GM08714 (cell line): Measurements from ENCODE around the gene STPG1.

Source experiments
- H3K4me3 ChIP-seq: fragments of 200-500 bp; sonication (Bioruptor generic); 2 replicates; pipeline ENCODE4 v1.5.1; 2014; ENCODE audit warnings: mild to moderate bottlenecking, low read length, inconsistent platforms
- ZNF274 ChIP-seq: IDR thresholded peaks from 2 replicates; pipeline ENCODE4 v1.6.1; 2012; ENCODE audit warnings: mild to moderate bottlenecking, low read depth, low read length

STPG1 gene

GRCh38 chr1:24336075-24336474 is 77.5 kb downstream of the STPG1 start:
- no peak for TF ChIP-seq ZNF274
- H3K4me3 ChIP-seq, result no peak overlapping the region

GRCh38 chr1:24331961-24332673 is 81.5 kb downstream of the STPG1 start:
- H3K4me3 ChIP-seq, result no peak overlapping the region
- no peak for TF ChIP-seq ZNF274

GRCh38 chr1:24329797-24330543 is 83.6 kb downstream of the STPG1 start:
- TF ChIP-seq ZNF274, result no peak
- H3K4me3 ChIP-seq, result no peak overlapping the region

GRCh38 chr1:24329331-24329730 is 84.3 kb downstream of the STPG1 start:
- no peak for TF ChIP-seq ZNF274
- H3K4me3 ChIP-seq, result no peak overlapping the region

GRCh38 chr1:24327891-24328290 is 85.7 kb downstream of the STPG1 start:
- TF ChIP-seq ZNF274, result no peak

GRCh38 chr1:24327486-24327885 is 86.1 kb downstream of the STPG1 start:
- TF ChIP-seq ZNF274, result no peak
- no peak overlapping the region for H3K4me3 ChIP-seq

More at GRCh38 chr1:24327891-24328290, 85.7 kb downstream of the STPG1 start:
- H3K4me3 ChIP-seq, result no peak overlapping the region

- TF ChIP-seq ZNF274, result no peak
These were observed 87.8 kb downstream of the STPG1 start for GRCh38 chr1:24325587-24326449.

GRCh38 chr1:24324903-24325302 is 88.7 kb downstream of the STPG1 start:
- TF ChIP-seq ZNF274, result no peak
- H3K4me3 ChIP-seq, result no peak overlapping the region

More at GRCh38 chr1:24325587-24326449, 87.8 kb downstream of the STPG1 start:
- no peak overlapping the region for H3K4me3 ChIP-seq

GRCh38 chr1:24323281-24323680 is 90.3 kb downstream of the STPG1 start:
- no peak for TF ChIP-seq ZNF274
- H3K4me3 ChIP-seq, result no peak overlapping the region

GRCh38 chr1:24322470-24323177 is 91.0 kb downstream of the STPG1 start:
- no peak for TF ChIP-seq ZNF274
- peak overlapping the region; percentile 52; the same call in 1 of the 2 replicates for H3K4me3 ChIP-seq

GRCh38 chr1:24321697-24322469 is 91.7 kb downstream of the STPG1 start:
- TF ChIP-seq ZNF274, result no peak
- peak overlapping the region; percentile 52; the same call in 1 of the 2 replicates for H3K4me3 ChIP-seq

- H3K4me3 ChIP-seq, result no peak overlapping the region; the same call in 1 of the 2 replicates
- TF ChIP-seq ZNF274, result no peak
These were observed 92.5 kb downstream of the STPG1 start for GRCh38 chr1:24321126-24321525.

GRCh38 chr1:24319962-24320361 is 93.6 kb downstream of the STPG1 start:
- H3K4me3 ChIP-seq, result peak overlapping the region; percentile 1; the same call in 1 of the 2 replicates
- no peak for TF ChIP-seq ZNF274
